GM18867 (cell line): ENCODE results near the gene MFRP.

Experiments
- ATAC-seq: cut with Tn5 transposase; IDR thresholded peaks from one replicate; pipeline ENCODE4 v1.9.1; 2021; ENCODE audit warnings: mild to moderate bottlenecking, moderate library complexity; ENCODE audit not compliant: unreplicated experiment

MFRP gene

GRCh38 chr11:119373059-119373920, 26.8 kb upstream of the MFRP start:
- ATAC-seq = no peak

- ATAC-seq = no peak
These were observed 26.0 kb upstream of the MFRP start for GRCh38 chr11:119372260-119373058.

- no peak for ATAC-seq
These were observed 25.3 kb upstream of the MFRP start for GRCh38 chr11:119371778-119372182.

- ATAC-seq = no peak
These were observed 24.6 kb upstream of the MFRP start for GRCh38 chr11:119371067-119371601.

- peak; percentile 72 for ATAC-seq
These were observed 24.1 kb upstream of the MFRP start for GRCh38 chr11:119370486-119371046.

DNA sequence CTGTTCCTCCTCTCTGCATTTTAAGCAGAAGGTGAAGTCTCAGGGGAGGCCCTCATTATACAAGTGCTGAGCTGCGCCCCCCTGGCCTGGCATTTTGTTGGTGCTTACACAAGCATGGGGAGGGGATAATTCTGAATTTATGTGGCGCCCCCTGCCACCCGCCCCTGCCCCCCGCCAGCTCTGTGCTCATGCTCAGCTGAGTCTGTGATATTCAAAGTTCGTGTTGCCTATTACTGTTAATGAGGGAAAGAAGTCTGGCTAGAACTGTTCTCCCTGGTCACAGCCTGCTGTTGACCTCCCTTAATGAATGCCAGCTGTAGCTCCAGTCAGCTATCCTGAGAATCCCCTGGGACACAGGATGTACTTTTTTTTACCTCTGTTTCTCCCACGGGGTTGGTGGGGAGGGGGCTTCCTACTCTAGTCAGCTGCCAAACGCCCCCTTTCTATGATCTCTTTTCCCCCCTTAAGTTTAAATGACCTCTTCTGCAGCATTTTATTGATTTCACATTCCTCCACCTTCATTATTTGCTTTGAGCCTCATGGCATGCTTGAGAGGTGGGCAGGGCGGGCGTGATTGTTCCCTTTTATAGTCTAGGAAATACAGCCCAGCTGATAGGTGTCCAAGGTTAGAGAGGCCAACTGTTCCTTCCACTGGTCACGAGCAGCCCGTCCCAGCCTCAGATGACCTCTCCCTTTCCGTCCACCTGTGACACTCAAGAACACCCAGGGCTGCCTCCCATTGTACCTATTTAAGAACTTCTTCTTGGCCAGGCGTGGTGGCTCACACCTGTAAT, 22.8 kb upstream of the MFRP start:
- no peak for ATAC-seq

DNA sequence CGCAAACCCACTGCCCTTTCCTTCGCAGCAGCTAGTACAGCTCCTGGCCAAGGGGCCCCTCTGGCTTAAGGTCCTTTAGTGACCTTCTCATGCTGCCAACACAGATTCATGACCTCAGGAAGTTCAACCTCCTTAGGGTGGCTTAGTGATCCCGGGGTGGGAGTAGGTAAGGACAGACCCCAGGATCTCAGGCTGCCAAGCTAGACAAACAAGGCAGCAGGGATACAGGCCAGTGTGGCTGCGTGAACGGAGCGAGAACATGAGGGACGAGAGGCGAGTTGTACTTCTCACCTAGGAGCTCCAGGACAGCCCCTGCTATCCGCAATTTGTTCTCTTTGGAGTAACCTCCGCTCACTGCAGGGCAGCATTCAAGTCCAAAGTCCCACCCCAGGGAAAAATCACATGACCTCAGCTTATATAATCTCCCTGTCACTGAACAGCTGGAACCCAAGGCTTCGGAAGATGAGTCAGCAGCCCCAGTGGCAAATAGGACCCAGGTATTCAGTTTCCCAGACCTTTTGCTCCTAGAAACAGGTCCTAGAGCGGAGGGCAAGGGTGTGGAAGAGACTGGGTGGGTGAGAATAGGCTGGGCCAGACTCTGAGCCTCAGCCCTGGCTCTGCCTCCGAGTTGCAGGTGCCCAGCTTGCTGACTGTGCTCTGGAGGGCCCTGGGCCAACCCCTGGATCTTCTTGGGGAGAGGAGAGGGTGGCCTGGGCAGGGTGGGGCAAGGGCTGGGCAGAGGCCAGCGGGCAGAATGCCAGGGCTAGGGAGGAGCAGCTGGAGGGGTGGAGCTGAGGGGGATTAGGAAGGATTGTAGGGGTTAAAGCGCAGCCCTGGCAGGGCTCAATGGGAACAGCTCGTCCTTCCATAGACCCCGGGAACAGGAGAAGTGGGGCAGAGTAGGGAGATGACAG, 21.9 kb upstream of the MFRP start:
- ATAC-seq = no peak

DNA sequence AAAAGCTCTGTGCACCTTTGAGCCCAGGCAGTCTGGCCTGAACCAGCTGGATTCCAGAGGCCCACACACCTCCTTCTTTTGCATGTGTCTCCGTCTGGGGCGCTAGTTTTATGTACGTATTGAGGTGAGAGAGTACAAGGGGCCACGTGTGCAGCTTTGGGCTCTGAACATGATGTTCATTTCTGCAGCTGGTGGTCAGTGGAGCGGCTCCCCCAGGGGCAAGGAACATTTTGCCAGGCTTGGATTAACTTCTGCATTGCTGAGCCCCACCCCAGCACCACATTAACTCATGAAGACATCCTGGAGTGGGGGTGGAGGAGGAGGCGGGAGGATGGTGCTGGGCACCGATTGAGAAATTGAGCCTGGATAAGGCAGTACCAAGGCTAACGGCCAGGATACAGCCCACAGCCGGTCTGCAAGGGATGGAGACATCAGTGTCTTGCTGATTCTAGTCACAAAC, 21.2 kb upstream of the MFRP start:
- ATAC-seq = no peak

DNA sequence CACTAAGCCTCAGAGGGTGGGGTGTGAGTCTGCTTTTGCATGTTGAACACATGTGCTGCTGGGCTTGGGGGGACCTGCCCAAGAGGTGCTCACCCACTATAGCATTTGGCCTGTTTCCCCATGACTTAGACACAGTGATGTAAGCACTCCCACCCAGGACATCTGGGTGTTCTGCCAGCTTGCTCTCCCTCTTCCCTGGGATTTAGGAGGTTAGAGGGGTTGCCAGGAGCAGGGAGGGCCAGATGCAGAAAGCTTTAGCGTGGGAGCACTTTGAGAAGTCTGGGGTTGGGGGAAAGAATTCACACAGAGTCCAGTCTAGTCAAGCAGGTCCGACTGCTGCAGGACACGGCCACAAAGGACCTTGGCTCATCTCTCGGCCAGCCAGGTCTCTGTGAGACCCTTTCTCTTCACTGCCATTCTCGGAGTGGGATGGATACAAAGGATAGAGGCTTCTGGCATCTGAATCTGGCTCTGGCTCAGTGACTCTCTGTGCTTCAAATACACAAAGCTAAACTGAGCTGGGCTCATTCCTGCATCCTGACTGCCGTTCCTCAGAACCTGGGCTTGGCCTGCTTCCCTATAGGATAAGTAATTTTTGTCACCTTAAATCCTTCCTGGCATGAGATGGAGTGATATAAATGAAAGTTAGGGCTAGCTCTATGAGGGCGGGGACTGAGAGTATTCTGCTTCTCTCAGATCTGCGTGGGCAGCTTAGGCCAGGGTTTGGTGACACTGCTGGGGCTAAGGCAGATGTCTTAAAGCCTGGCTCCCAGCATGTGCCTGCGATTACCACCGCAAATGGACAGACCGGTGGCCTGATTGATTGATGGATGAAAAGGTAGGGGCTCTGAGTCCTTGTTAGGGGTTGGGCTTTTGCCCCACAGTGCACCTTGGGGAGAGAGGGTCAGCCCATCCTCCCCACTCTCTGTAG, 20.4 kb upstream of the MFRP start:
- no peak for ATAC-seq

GRCh38 chr11:119365071-119365591, 18.6 kb upstream of the MFRP start:
- no peak for ATAC-seq

DNA sequence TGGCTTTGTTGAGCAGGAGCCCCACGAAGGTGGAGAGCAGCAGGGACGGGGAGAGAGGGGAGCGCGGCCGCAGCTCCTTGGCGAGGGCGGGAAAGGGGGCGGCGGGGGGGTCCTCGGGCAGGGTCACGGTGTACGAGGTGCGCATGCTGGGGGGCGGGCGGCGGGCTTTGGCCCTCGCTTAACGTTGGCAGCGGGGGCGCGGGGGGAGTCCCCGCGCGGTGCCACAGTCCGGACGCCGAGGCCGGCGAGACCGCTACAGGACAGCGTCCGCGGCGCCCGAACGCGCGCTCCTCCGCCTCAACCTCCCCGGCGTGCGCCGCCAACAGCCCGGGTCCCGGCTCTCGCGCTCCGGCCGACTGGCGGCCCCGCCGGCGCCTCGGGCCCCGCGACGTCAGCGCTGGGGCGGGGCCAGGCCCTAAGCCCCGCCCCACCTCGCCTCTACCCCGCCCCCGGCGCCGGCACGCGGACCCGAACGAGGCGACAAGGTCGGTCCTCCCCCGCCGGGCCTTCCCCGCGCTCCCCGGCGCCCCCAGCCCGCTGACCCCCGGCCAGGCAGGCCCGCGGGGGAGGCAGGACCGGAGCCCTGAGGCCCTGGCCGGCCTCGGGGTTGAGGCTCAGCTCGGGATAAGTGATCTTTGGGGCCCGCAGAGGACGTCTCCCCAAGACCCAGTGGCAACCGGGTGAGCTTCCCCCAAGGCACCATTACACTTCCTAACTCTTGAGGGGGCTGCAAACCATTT, 17.5 kb upstream of the MFRP start:
- ATAC-seq = no peak

DNA sequence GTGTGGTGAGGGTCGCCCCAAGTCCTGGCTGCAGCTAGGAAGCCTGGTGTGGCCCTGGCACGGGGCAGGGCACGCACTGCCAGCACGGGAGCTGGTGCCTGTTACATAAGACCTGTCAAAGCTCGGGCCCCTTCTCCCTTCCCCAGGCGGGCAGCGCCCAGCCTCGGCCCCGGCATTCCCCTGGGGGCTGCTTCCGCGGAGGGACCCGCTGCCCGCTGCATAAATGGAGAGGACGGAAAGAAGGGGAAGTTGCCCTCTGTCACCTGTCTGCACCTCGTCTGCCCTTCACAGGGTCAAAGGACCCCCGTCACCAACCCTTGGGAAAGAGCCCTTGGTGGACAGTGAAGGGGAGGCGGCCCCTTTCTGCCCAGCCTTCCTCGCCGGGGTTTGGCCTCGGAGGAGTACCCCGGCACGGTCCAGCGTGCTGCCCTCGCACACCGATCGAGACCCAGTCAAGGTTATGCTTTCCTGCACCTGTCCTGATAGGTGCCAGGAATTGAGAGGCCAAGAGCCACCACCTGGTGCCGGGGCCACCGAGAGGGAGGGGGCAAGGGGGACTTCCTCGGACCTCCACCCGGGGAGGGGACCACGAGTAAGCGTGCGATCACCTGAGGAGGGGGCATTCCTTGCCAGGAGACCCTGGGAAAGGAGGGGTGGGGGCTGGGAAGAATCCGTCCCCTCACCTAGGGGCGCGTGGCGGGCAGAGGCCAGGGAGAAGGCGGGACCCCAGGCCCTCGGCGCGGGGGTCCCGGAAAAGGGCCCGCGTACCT, 16.8 kb upstream of the MFRP start:
- ATAC-seq = no peak

GRCh38 chr11:119362741-119363080, 16.2 kb upstream of the MFRP start:
- no peak for ATAC-seq

DNA sequence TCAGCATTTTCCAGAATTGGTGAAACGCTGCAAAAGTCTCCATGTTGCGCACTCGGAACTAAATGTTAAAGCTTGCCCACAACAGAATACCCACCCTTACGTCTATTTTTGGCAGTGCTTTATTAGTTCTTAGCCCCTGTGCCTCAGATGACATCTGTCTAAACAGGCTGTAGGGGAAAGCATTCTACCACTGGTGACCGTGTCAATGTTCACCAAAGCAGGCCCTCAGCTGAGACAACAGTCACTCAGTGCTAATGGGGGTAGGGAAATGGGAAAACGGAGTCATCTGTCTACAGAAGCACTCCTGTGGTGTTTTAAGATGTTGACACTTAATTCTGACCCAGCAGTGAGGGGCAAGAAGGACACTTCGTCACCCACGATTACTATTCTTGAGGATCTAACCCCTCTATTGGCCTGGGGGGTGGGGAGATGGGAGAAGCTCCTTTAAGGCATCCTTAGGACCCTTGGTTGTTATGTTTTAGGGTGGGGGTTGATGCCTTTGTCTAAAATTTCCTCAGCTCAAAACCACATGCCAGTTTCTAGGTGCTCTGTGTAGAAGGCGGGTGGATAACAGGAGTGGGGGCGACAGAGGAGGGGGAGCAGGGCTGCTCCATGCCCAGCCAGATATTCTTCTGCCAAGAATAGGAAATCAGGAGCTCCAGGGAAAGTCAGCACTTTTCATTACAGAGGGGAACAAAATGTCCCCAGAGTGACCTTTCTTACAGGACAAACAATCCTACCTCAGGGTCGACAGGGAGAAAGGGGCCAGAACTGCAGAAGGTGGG, 15.6 kb upstream of the MFRP start:
- no peak for ATAC-seq

DNA sequence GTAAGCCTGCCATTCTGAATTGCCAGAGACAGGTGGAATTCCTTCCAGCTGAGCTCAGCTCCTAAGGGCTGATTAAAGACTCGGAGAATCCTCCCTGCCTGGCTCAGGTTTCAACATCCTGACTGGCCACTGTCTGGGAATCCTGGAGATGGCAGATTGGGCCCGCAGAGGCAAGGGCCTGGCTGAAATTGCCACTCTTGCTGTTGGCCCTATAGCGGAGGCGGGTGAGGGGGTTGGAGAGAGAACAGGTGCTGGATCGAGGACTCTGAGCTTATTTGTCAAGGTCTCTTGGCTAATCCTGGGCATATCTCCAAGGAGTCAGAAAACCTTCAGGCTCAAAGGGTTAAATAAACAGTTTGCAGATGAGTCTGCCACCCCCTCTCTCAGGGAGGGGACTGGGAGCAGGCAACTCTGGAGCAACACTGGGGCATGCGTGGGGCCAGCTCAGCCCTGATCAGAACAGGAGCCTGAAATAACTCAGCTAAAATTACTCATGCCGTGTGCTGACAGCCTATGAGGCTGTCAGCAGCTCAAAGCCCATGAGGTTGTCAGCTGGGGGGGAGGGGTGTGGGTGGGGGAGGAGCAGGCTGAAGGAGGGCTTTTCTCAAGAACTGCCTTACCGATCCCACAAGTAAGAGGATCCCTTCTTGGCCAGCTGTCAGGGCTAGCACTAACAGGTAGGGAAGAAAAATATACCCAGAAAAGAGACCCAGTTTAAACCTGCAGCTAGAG, 14.7 kb upstream of the MFRP start:
- ATAC-seq = no peak
